ENCODE data around the gene CCDC183. TPM values are rescaled to one million over a fixed set of nuclear protein-coding genes. Genes with fewer than 3 reads are reported as not detected.

CCDC183 gene
- total and polyA plus RNA-seq, 4 donors, result 0.20 to 1.8 (median 1.0) TPM

- TF ChIP-seq ATF3 (IDR thresholded peaks at IDR 0.05) (no peak), FOXA2 (IDR thresholded peaks at IDR 0.05) (no peak), NR2F2 (IDR thresholded peaks at IDR 0.05) (no peak), HNF4G (IDR thresholded peaks at IDR 0.05) (no peak), EGR1 (IDR thresholded peaks at IDR 0.05; ENCODE audit: low read depth in 2 of 2) (no peak)
Observed at GRCh38 chr9:136823136-136824046, 27.3 kb downstream of the CCDC183 start (continued).

- TF ChIP-seq FOXA2 (IDR thresholded peaks at IDR 0.05) (no peak), YY1 (IDR thresholded peaks at IDR 0.05) (no peak), ATF3 (IDR thresholded peaks at IDR 0.05) (no peak), CTCF (IDR thresholded peaks at IDR 0.05; ENCODE audit: low read depth, low read length, missing input control) (no peak), SP1 (IDR thresholded peaks at IDR 0.05) (no peak), EGR1 (IDR thresholded peaks at IDR 0.05; ENCODE audit: low read depth in 2 of 2) (no peak), RAD21 (IDR thresholded peaks at IDR 0.05) (no peak), ZBTB33 (IDR thresholded peaks at IDR 0.05) (no peak), JUND (IDR thresholded peaks at IDR 0.05) (no peak), MAX (IDR thresholded peaks at IDR 0.05) (no peak), FOXA1 (IDR thresholded peaks at IDR 0.05) (no peak), REST (IDR thresholded peaks at IDR 0.05) (no peak), HNF4G (IDR thresholded peaks at IDR 0.05) (no peak), HNF4A (conservative IDR thresholded peaks at IDR 0.05) (no peak), NR2F2 (IDR thresholded peaks at IDR 0.05) (no peak), RXRA (IDR thresholded peaks at IDR 0.05) (no peak), GABPA (IDR thresholded peaks at IDR 0.05 in 1 of 2, conservative IDR thresholded peaks at IDR 0.05 in 1 of 2) (no peak)
- Histone ChIP-seq H3K4me1 (ENCODE audit: control insufficient read depth in 4 of 4, insufficient read depth in 4 of 4, low read length in 3 of 4) (no peaks in the 10 kb centered on the region), H3K36me3 (ENCODE audit: control insufficient read depth in 4 of 4, insufficient read depth in 3 of 4, low read depth in 1 of 4, low read length in 3 of 4) (peaks cover 5 to 45% (median 12%) of the 10 kb centered on the region in 4 donors), H3K9ac (ENCODE audit: low read depth in 1 of 2, low read length in 2 of 2) (no peak overlapping the region), H3K9me3 (ENCODE audit: control insufficient read depth in 4 of 4, low read length in 3 of 4) (no peaks in the 10 kb centered on the region), H3K27ac (ENCODE audit: low read depth in 1 of 2, low read length in 2 of 2) (no peak overlapping the region), H3K27me3 (ENCODE audit: control insufficient read depth in 4 of 4, insufficient read depth in 4 of 4, low read length in 3 of 4) (no peaks in the 10 kb centered on the region), H3K4me3 (ENCODE audit: low read depth in 1 of 3, low read length in 3 of 3) (no peak overlapping the region)
- 91% methylated on average over 21 of the region's 21 CpGs for WGBS
- no peak for DNase-seq (ENCODE audit: low spot score)
Observed at GRCh38 chr9:136824496-136825225, 28.5 kb downstream of the CCDC183 start.
